Stimulated activated effector memory CD8-positive, alpha-beta T cell treated with anti-CD3 and anti-CD28 coated beads, Interleukin-12 subunit alpha, Interleukin-12 subunit beta, amount 100 ng/mL, for 72 hours (primary cell): ENCODE data around the gene ENTR1.
A peak's percentile ranks its signal among the peaks of the same experiment; 100 is the strongest.

Experiments used
- ATAC-seq: fragments of 150-1000 bp; cut with Tn5 transposase; 2 replicates; pipeline ENCODE4 v1.10.0; 2021
- DNase-seq, 2 donors: peaks; one replicate each; pipeline ENCODE4 v3.0.0; 2021 to 2022; ENCODE audit warnings: low spot score in 2 of 2
- H3K27ac Mint-ChIP-seq: one replicate; pipeline ENCODE4 v1.8.0; 2022; ENCODE audit warnings: mild to moderate bottlenecking, mixed read lengths
- H3K36me3 Mint-ChIP-seq: one replicate; pipeline ENCODE4 v1.8.0; 2022; ENCODE audit warnings: mild to moderate bottlenecking, mixed read lengths
- H3K4me1 Mint-ChIP-seq: one replicate; pipeline ENCODE4 v1.8.0; 2022; ENCODE audit warnings: mixed read lengths
- H3K4me3 Mint-ChIP-seq: one replicate; pipeline ENCODE4 v1.8.0; 2022; ENCODE audit warnings: mild to moderate bottlenecking, mixed read lengths
- H3K9me3 Mint-ChIP-seq: one replicate; pipeline ENCODE4 v1.8.0; 2022; ENCODE audit warnings: mixed read lengths

ENTR1 gene

DNA sequence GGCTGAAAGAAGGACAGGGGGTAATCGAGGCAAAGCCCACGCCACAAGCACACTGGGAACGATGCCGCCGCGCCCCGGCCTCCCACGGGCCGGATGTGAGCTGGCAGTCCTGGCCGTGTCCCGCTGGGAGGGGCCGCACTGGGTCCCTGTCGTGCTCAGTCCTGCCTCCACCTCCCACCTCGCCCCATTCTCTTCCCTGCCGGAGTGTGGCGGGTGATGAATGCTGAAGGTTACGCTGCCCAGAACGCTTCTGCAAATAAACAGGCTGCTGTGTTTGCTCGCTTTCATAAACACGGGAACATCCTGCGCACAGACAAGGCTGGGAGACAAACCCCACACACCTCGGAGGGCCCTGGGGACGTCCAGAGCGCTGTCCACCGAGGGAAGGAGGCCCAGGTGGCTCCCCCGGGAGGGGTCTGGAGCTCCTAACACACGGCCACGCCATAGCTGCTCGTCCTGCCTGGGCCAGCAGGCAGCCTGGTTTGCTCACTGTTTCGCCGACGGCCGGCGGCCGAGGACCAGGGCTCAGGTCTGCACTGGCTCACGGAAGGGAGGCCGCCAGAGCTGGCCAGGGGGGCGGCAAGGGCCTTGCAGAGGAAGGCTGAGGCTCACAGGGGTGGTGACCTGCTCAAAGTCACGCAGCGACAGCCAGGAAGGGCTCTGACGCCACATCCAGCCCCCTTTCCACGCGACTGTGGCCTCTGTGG is 49.2 kb downstream of the ENTR1 start:
- peaks cover 14% of the 10 kb centered on the region for H3K36me3 Mint-ChIP-seq
- ATAC-seq = no peak
- peak overlapping the region; percentile 81 for H3K27ac Mint-ChIP-seq
- no peak overlapping the region for H3K4me3 Mint-ChIP-seq
- DNase-seq = no peak
- H3K9me3 Mint-ChIP-seq = no peaks in the 10 kb centered on the region
- H3K4me1 Mint-ChIP-seq = peaks cover 9% of the 10 kb centered on the region

DNA sequence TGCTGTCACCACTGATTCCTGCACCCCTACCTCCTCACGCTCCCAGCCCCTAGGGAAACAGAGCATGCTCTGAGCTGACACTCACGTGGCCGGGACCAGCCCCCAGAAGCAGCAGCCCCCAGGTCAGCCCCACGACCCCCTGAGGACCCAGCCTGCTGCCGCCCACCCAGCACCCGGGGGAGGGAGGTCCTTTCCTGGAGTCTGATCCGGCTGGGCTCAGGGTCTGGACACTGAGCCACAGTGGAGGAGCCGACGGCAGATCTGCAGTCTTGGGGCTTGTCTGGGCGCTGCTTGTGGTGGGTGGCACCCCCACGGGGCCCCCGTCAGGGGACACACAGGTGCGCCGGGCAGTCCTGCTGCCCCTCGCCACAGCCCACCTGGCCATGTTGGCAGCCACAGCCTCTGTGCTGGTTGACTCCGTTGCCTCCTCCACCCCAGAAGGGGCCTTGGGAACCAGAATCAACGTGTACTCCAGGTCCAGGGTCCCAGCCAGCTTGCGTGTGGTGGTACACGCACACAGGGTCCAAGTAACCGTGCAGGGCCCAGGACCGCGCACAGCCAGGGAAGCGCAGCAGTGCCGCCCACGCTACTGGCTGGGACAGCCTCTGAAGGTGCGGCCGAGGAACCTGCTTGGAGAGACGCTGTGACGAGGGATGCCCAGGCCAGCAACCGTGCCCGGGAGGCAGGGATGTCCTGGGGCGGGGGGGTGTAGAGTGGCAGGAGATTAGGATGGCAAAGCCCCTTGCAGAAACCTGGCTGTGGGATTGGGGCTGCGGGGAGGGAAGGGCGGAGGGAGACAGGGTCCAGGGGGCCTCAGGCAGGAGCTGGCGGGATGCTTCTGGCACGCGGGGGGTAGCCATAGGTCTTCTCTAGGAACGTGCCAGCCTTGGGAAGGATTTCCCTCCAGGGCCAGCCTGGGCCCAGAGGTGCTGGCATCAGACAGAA is 50.4 kb downstream of the ENTR1 start:
- Mint-ChIP-seq H3K4me3 (no peak overlapping the region), H3K4me1 (peaks cover 9% of the 10 kb centered on the region)
- no peak for DNase-seq

DNA sequence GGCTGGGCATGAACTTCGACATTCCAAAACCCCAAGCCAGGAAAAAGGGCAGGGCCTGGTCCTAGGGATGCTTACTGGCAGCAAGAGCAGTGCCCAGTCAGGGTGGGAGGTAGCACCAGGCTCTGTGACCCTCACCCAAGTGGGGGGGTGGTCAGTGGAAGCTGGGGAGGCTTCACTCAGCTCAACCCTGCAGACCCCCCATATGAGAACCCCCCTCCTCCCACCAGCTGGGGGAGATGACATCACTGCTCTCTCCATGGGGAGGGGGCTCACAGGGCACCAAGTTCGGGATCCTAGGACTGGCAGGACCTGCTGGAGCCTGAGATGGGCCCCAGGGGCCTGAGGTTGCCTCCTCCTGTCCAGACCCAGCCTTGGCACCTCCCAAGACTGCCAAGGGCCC is 51.5 kb downstream of the ENTR1 start:
- Mint-ChIP-seq H3K9me3 (no peaks in the 10 kb centered on the region), H3K27ac (no peak overlapping the region), H3K36me3 (peaks cover 20% of the 10 kb centered on the region), H3K4me3 (no peak overlapping the region), H3K4me1 (peaks cover 9% of the 10 kb centered on the region)
- DNase-seq (no peak), ATAC-seq (no peak)

More for the DNA sequence above, 50.4 kb downstream of the ENTR1 start:
- H3K36me3 Mint-ChIP-seq = peaks cover 14% of the 10 kb centered on the region
- no peak overlapping the region for H3K27ac Mint-ChIP-seq
- H3K9me3 Mint-ChIP-seq = no peaks in the 10 kb centered on the region
- ATAC-seq = no peak

DNA sequence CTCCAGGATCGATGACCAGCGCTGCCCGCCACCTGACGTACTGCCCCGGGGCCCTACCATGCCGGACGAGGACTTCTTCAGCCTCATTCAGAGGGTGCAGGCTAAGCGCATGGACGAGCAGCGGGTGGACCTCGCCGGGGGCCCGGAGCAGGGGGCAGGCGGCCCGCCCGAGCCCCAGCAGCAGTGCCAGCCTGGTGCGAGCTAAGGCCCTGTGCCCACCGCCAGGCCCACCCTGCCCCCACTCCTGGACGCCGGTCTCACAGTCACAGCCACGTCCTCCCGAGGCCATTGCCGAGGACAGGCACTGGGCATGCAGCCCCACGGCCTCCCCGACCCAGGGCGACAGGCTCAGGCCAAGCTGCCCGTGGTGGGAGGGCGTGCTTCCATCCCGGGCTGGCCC is 52.4 kb downstream of the ENTR1 start:
- peaks cover 16% of the 10 kb centered on the region for H3K36me3 Mint-ChIP-seq
- H3K27ac Mint-ChIP-seq = no peak overlapping the region
- H3K4me1 Mint-ChIP-seq = peaks cover 9% of the 10 kb centered on the region
- H3K4me3 Mint-ChIP-seq = no peak overlapping the region
- H3K9me3 Mint-ChIP-seq = no peaks in the 10 kb centered on the region
- no peak for DNase-seq
- no peak for ATAC-seq

GRCh38 chr9:136357202-136357725 is 53.1 kb downstream of the ENTR1 start:
- Mint-ChIP-seq H3K4me1 (peaks cover 1% of the 10 kb centered on the region), H3K4me3 (no peak overlapping the region), H3K9me3 (no peaks in the 10 kb centered on the region), H3K27ac (no peak overlapping the region), H3K36me3 (peaks cover 11% of the 10 kb centered on the region)
- DNase-seq (no peak), ATAC-seq (no peak)

DNA sequence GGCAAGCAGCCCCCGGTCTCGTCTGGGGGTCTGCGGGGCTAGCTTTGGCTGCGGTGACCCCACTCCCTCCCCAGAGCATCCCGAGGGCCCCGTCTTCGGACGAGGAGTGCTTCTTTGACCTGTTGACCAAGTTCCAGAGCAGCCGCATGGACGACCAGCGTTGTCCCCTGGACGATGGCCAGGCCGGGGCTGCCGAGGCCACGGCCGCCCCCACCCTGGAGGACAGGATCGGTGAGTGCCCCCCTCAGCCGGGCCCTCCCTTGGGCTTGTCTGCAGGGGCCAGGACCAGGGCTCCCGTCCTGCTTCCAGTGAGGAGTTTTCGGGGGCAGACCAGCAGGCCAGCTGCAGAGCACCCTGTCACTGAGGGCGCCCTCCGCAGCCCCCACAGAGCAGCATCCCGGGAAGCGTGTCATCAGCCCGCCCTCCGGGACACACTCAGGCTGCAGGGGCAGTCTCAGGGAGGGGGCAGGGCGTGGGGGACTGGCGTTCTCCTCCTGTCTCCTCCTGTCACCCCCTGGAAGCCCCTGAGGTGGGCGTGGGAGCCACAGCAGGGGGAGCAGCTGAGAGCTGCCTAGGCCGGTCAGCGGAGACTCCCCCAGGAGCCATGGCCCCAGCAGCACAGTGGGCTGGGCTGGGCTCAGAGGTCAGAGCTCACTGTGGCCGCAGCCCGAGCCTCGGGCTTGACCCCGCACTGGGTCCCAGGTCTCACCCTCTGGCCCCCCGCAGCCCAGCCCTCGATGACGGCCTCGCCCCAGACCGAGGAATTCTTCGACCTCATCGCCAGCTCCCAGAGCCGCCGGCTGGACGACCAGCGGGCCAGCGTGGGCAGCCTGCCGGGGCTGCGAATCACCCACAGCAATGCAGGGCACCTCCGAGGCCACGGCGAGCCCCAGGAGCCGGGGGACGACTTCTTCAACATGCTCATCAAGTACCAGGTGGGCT is 54.5 kb downstream of the ENTR1 start:
- Mint-ChIP-seq H3K36me3 (peaks cover 11% of the 10 kb centered on the region), H3K4me1 (no peaks in the 10 kb centered on the region), H3K27ac (no peak overlapping the region), H3K9me3 (no peaks in the 10 kb centered on the region), H3K4me3 (no peak overlapping the region)
- ATAC-seq = no peak
- no peak for DNase-seq

- DNase-seq (no peak), ATAC-seq (no peak)
- Mint-ChIP-seq H3K27ac (peak overlapping the region; percentile 34), H3K36me3 (peaks cover 11% of the 10 kb centered on the region), H3K9me3 (no peaks in the 10 kb centered on the region), H3K4me1 (no peaks in the 10 kb centered on the region), H3K4me3 (no peak overlapping the region)
Observed at GRCh38 chr9:136354592-136355085, 55.8 kb downstream of the ENTR1 start.

DNA sequence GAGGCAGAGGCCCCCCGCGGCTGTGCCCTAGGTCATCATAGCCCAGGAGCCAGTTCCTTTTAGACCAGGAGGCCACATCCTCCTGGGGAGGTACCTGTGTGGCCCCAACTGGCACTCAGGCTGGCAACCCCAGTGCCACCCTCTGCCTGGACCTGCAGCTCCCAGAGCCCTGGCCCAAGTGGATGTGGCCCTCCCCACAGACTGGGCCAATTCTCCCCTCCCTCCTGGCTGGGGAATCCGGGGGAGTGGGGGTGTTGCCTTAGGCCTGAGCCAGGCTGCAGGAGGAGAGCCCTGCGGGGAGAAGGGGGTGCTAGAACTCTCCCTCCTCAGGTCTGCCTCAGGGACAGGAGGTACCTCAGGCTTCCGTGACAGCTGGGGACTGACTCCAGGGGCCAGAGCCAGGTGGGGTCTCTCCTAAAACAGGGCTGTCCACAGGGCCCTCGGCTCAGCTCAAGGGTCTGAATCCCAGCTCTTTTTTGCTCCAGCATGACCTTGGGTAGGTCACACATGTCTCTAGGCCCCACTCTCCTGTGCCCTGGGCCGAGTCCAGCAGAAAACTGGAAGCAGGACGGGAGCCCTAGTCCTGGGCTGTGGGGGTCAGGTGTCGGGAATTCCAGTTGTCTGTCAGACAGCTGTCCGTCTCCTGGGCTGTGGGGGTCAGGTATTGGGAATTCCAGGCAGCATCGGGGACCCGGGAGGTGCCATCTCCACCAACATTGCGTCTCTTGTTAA is 56.5 kb downstream of the ENTR1 start:
- Mint-ChIP-seq H3K9me3 (no peaks in the 10 kb centered on the region), H3K4me3 (no peak overlapping the region), H3K36me3 (peaks cover 11% of the 10 kb centered on the region), H3K4me1 (no peaks in the 10 kb centered on the region), H3K27ac (peak overlapping the region; percentile 34)
- DNase-seq (no peak), ATAC-seq (no peak)

- H3K4me1 Mint-ChIP-seq = no peaks in the 10 kb centered on the region
- DNase-seq (no peak), ATAC-seq (no peak)
- H3K27ac Mint-ChIP-seq = peak overlapping the region; percentile 50
- H3K9me3 Mint-ChIP-seq = no peaks in the 10 kb centered on the region
- H3K36me3 Mint-ChIP-seq = peaks cover 6% of the 10 kb centered on the region
- no peak overlapping the region for H3K4me3 Mint-ChIP-seq
Observed at GRCh38 chr9:136353088-136353487, 57.3 kb downstream of the ENTR1 start.

DNA sequence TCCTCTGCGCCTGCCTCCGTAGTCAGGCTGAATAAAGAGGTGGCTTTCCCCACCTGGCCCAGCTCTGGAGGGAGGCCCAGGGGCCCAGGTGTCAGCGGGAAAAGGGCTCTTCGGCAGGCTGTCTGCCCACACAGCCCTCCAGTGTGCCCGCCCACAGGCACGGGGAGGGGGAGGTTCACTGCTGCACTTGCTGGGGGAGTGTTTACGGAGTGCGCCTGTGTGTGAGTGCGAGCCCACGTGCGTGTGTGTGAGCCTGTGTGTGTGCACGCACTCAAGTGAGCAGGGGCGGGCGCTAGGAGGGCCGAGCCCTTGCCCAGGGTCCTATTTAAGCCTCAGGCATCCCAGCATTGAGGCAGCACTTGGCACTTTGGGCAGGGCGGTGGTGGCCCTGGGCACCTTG is 57.7 kb downstream of the ENTR1 start:
- peak overlapping the region; percentile 50 for H3K27ac Mint-ChIP-seq
- no peaks in the 10 kb centered on the region for H3K9me3 Mint-ChIP-seq
- DNase-seq (no peak), ATAC-seq (no peak)
- H3K4me1 Mint-ChIP-seq = no peaks in the 10 kb centered on the region
- H3K4me3 Mint-ChIP-seq = no peak overlapping the region
- peaks cover 6% of the 10 kb centered on the region for H3K36me3 Mint-ChIP-seq
